GM12878 (cell line): ENCODE measurements around the gene TMEM98. TPM values are rescaled to one million over a fixed set of nuclear protein-coding genes. Genes with fewer than 3 reads are reported as not detected.
"Not testable (repeated sequence)": the region's sequence is repeated elsewhere in the genome, so short reads cannot be mapped to it uniquely, and the experiment has no call there.

Source experiments
- ATAC-seq: fragments of 200-7000 bp; cut with Tn5 transposase; 3 replicates; pipeline ENCODE4 v1.9.1; 2020; ENCODE audit warnings: mild to moderate bottlenecking, moderate library complexity
- BruUV-seq: library from RNA; stranded (reverse); fragments of 400-500 nt; replicated peaks from 2 replicates; lab custom pipeline; 2021; lab: Mats Ljungman, UMichigan
- CTCF ChIA-PET: fragments of 300-600 bp; sonication (Branson Sonifier 250); formaldehyde crosslinking; extraction: SDS; loops from one replicate; lab custom pipeline; 2021; ENCODE audit warnings: inconsistent platforms; lab: Yijun Ruan, JAX
- POLR2A ChIA-PET: fragments of 350-600 bp; formaldehyde crosslinking; extraction: SDS; loops from one replicate; lab custom pipeline; 2021; ENCODE audit warnings: inconsistent platforms; lab: Charles Lee
- RAD21 ChIA-PET: fragments of 300-600 bp; sonication (Branson Sonifier 250); formaldehyde crosslinking; loops from one replicate; lab custom pipeline; 2023; ENCODE audit warnings: antibody characterized with exemption; ENCODE audit not compliant: unreplicated experiment; lab: Charles Lee
- SMC1A ChIA-PET: fragments of 300-600 bp; sonication (Branson Sonifier 250); formaldehyde crosslinking; loops from one replicate; lab custom pipeline; 2023; ENCODE audit not compliant: unreplicated experiment, uncharacterized antibody; lab: Charles Lee
- DNase-seq: peaks from one replicate; pipeline ENCODE4 v3.0.0-alpha.2; 2011; ENCODE audit warnings: low read depth, low spot score
- FAIRE-seq: peaks from 3 replicates; lab custom pipeline; 2011; peaks lifted over from hg19 to GRCh38; lab: Jason Lieb, UNC
- H2AFZ ChIP-seq: 2 replicates; pipeline ENCODE4 v1.6.0; 2011; ENCODE audit warnings: low read depth, low read length, control low read depth; ENCODE audit not compliant: control insufficient read depth
- H3K27ac ChIP-seq: 2 replicates; pipeline ENCODE4 v1.5.1; 2011; ENCODE audit warnings: control low read depth; ENCODE audit not compliant: control insufficient read depth, insufficient read depth
- H3K27me3 ChIP-seq, 2 experiments: replicated peaks in 1 of 2; 2 replicates each; pipeline versions ENCODE4 v1.6.0 to v1.6.1; 2011; ENCODE audit warnings: low read length in 1 of 2; ENCODE audit not compliant: control insufficient read depth in 2 of 2, insufficient read depth in 2 of 2
- H3K36me3 ChIP-seq, 2 experiments: 2 replicates each; pipeline ENCODE4 v1.5.1; 2011; ENCODE audit warnings: low read length in 1 of 2; ENCODE audit not compliant: control insufficient read depth in 2 of 2, insufficient read depth in 2 of 2
- H3K4me1 ChIP-seq: 2 replicates; pipeline ENCODE4 v1.6.1; 2011; ENCODE audit warnings: mild to moderate bottlenecking, low read length, moderate library complexity, mixed read lengths; ENCODE audit not compliant: control insufficient read depth, insufficient read depth
- H3K4me2 ChIP-seq: 2 replicates; pipeline ENCODE4 v1.6.0; 2011; ENCODE audit warnings: control low read depth; ENCODE audit not compliant: control insufficient read depth, insufficient read depth
- H3K4me3 ChIP-seq: fragments of 200-600 bp; sonication (generic); 2 replicates; pipeline ENCODE4 v1.5.1; 2016
- H3K79me2 ChIP-seq: 2 replicates; pipeline ENCODE4 v1.6.0; 2011; ENCODE audit warnings: low read length; ENCODE audit not compliant: control insufficient read depth, insufficient read depth
- H3K9ac ChIP-seq: 2 replicates; pipeline ENCODE4 v1.8.0; 2011; ENCODE audit warnings: low read length, control low read depth, mixed read lengths; ENCODE audit not compliant: control insufficient read depth, insufficient read depth
- H3K9me3 ChIP-seq: replicated peaks from 3 replicates; pipeline ENCODE4 v1.5.1; 2011; ENCODE audit warnings: mild to moderate bottlenecking, low read length; ENCODE audit not compliant: control insufficient read depth, insufficient read depth
- H4K20me1 ChIP-seq: 2 replicates; pipeline ENCODE4 v1.6.0; 2011; ENCODE audit not compliant: control insufficient read depth, insufficient read depth
- CEBPZ ChIP-seq: fragments of 150-350 bp; IDR thresholded peaks from 2 replicates; pipeline ENCODE4 v1.6.1; 2016; ENCODE audit warnings: low read depth, low read length
- EGR1 ChIP-seq, 2 experiments: IDR thresholded peaks; 1 replicate in 1 of 2; 2 replicates in 1 of 2; pipeline ENCODE4 v1.6.1; 2011 to 2012; ENCODE audit warnings: low read depth in 2 of 2, low read length in 2 of 2, borderline replicate concordance in 1 of 2, mild to moderate bottlenecking in 1 of 2, moderate library complexity in 1 of 2
- POU2F2 ChIP-seq: IDR thresholded peaks from 3 replicates; pipeline ENCODE4 v1.6.1; 2011; ENCODE audit warnings: low read depth, mild to moderate bottlenecking, low read length, borderline replicate concordance
- ZNF622 ChIP-seq: fragments of 450-650 bp; IDR thresholded peaks from 2 replicates; pipeline ENCODE4 v1.6.1; 2017; ENCODE audit warnings: mild to moderate bottlenecking, inconsistent platforms
- WGBS: methylation state at CpG from one replicate; pipeline ENCODE4 v1.1.6; 2016; ENCODE audit warnings: low lambda C conversion rate; ENCODE audit not compliant: insufficient replicate concordance, insufficient coverage; ENCODE audit errors: missing lambda C conversion rate; 5-methylcytosine and 5-hydroxymethylcytosine counted together
- in situ Hi-C: fragments of 300-500 bp; cut with MboI; formaldehyde crosslinking; loops from 9 replicates; pipeline ENCODE4 v1.14.3; 2018; ENCODE audit warnings: mixed read lengths
- intact Hi-C: fragments of 100-400 bp; cut with micrococcal nuclease; formaldehyde crosslinking; loops from one replicate; pipeline ENCODE4 v1.14.2; 2022; ENCODE audit not compliant: unreplicated experiment
- polyA plus RNA-seq, 11 experiments: library from polyadenylated mRNA; depleted of rRNA in 4 of 11; unstranded in 6 of 11; stranded (reverse) in 5 of 11; fragments of >200 nt; fragmentation: Nextera tagmentation in 4 of 11; fragmentation: Illumina TruSeq in 1 of 11; extraction: Ambion mirVana in 4 of 11; extraction: Trizol in 1 of 11; gene quantifications; 1 replicate in 1 of 11; 2 replicates in 10 of 11; pipeline versions ENCODE4 v1.2.1 to v1.2.3, GENCODE V29; 2011 to 2016; ENCODE audit warnings: inconsistent platforms in 2 of 11, missing spikeins in 2 of 11, low read depth in 1 of 11
- total RNA-seq, 4 experiments: library from RNA; depleted of rRNA in 3 of 4; stranded (reverse); fragments of >200 nt in 3 of 4; fragmentation: Illumina TruSeq in 1 of 4; extraction: Trizol in 1 of 4; gene quantifications; 2 replicates each; pipeline versions ENCODE4 v1.2.1 to v1.2.3, GENCODE V29; 2013 to 2021
- TF ChIP-seq, protein P1 (sequence below): fragments of 450-650 bp; IDR thresholded peaks from 2 replicates; pipeline ENCODE4 v1.6.1; 2018; ENCODE audit warnings: borderline replicate concordance, mild to moderate bottlenecking; ENCODE audit not compliant: partially characterized antibody
- TF ChIP-seq, protein P2 (sequence below): IDR thresholded peaks from 2 replicates; pipeline ENCODE4 v1.6.1; 2012; ENCODE audit warnings: low read length, inconsistent platforms

TMEM98 gene
- total and polyA plus RNA-seq, 10 of the 15 experiments (the other 5 are each of a cell fraction or from before 2014, with no cell fraction given): 0.04 to 0.73 (median 0.13) TPM; not detected in 3

DNA sequence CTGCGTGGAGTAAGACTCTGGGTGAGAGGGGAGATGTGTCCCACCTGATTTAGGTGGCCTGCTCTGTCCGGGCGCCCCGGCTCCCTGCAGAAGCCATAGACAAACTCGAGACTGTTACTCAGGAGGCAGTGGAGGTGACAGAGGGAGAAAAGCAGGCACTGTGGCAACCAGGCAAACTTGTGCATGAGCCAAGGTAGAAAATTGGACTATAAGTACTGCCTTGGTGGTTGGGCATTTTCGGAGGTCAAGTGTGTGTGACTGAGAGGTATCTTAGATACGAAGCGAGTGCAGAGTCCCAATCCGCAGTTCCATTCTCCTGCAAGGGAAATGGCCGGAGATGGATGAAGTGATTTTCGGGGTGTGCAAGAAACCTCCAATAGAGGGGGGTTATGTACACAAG lies 36.6 kb downstream of the TMEM98 start (continued):
- TF ChIP-seq, protein P1, sequence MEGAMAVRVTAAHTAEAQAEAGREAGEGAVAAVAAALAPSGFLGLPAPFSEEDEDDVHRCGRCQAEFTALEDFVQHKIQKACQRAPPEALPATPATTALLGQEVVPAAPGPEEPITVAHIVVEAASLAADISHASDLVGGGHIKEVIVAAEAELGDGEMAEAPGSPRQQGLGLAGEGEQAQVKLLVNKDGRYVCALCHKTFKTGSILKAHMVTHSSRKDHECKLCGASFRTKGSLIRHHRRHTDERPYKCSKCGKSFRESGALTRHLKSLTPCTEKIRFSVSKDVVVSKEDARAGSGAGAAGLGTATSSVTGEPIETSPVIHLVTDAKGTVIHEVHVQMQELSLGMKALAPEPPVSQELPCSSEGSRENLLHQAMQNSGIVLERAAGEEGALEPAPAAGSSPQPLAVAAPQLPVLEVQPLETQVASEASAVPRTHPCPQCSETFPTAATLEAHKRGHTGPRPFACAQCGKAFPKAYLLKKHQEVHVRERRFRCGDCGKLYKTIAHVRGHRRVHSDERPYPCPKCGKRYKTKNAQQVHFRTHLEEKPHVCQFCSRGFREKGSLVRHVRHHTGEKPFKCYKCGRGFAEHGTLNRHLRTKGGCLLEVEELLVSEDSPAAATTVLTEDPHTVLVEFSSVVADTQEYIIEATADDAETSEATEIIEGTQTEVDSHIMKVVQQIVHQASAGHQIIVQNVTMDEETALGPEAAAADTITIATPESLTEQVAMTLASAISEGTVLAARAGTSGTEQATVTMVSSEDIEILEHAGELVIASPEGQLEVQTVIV: no peak
- TF ChIP-seq, protein P2, sequence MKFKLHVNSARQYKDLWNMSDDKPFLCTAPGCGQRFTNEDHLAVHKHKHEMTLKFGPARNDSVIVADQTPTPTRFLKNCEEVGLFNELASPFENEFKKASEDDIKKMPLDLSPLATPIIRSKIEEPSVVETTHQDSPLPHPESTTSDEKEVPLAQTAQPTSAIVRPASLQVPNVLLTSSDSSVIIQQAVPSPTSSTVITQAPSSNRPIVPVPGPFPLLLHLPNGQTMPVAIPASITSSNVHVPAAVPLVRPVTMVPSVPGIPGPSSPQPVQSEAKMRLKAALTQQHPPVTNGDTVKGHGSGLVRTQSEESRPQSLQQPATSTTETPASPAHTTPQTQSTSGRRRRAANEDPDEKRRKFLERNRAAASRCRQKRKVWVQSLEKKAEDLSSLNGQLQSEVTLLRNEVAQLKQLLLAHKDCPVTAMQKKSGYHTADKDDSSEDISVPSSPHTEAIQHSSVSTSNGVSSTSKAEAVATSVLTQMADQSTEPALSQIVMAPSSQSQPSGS: no peak
- TF ChIP-seq ZNF622 (no peak), CEBPZ (no peak), EGR1 (IDR thresholded peaks at IDR 0.05; ENCODE audit: borderline replicate concordance in 1 of 2, low read depth in 2 of 2, low read length in 2 of 2) (no peak), POU2F2 (no peak)

DNA sequence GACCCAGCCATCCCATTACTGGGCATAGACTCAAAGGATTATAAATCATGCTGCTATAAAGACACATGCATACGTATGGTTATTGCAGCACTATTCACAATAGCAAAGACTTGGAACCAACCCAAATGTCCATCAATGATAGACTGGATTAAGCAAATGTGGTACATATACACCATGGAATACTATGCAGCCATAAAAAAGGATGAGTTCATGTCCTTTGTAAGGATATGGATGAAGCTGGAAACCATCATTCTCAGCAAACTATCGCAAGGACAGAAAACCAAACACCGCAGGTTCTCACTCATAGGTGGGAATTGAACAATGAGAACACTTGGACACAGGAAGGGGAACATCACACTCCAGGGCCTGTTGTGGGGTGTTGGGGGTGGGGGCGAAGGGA lies 41.3 kb downstream of the TMEM98 start:
- RAD21 ChIA-PET, FAIRE-seq, H4K20me1 ChIP-seq, H3K4me1 ChIP-seq, H3K79me2 ChIP-seq, H2AFZ ChIP-seq, H3K36me3 ChIP-seq, H3K4me3 ChIP-seq, POLR2A ChIA-PET, DNase-seq, CTCF ChIA-PET, ATAC-seq, BruUV-seq, in situ Hi-C loops, H3K9ac ChIP-seq, intact Hi-C loops, H3K27me3 ChIP-seq, H3K9me3 ChIP-seq, H3K4me2 ChIP-seq, H3K27ac ChIP-seq: not testable (repeated sequence)
- SMC1A ChIA-PET: interaction anchor here (1.5 kb wide), 1 partner anchor 16 kb away, joined by 3 read pairs; no protein-coding TSS in a partner anchor
- 83% methylated on average over 4 of the region's 4 CpGs for WGBS
